ENCODE measurements around the gene MAMSTR. TPM values are rescaled to one million over a fixed set of nuclear protein-coding genes. Genes with fewer than 3 reads are reported as not detected.

Gene MAMSTR, protein sequence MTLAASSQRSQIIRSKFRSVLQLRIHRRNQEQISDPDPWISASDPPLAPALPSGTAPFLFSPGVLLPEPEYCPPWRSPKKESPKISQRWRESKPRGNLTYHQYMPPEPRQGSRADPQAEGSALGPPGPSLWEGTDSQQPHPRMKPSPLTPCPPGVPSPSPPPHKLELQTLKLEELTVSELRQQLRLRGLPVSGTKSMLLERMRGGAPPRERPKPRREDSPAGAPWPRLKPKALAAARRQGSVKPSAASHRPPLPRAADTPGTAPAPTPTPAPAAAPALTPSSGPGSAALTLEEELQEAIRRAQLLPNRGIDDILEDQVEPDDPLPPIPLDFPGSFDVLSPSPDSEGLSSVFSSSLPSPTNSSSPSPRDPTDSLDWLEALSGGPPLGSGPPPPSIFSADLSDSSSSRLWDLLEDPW
- 1 to 10 TPM in 1 of 2 donors, under 1 TPM in 1; 0.33 to 1.0 TPM for total RNA-seq

DNA sequence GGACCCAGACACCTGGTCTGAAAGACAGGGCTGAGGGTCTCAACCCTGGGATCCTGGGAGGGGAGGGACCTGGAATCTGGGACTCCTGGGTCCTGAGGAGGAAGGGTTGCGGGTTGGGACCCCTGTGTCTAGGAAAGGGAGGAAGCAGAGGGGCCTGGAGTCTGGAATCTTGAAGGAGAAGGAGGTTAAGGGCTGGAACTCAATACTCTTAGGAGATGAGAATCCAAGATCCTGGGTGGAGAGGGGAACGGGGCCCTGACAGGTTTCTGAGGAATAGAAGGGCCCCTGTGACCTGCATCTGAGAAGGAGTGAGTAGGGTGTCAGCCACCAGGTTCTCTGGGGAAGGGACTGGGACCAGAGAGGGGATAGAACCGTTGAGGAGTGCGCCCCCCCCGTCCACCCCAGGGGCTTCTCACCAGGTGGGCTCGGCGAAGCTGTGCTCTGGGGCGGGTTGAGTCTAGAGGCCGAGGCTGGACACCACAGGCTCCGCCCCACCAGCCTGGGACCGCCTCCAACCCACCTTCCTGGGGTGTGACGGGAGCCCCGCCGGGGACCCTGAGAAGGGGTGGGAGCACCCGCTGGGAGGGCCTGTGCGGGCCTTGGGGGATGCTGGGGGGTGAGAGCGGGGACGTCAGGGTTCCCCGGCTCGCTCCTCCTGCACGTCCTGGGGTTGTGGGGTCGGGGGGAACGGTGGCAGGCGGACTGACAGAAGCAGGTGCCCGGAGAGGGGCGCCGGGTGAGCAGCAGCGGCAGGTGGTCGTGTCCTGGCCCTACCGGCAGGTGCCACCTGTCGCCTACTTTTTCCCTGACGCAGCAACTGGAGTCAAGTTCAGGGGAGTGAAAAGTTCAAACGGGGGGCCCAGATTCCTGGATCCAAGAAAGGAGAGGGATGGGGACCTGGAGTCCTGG, at the start of gene MAMSTR:
TSS of gene MAMSTR (minus strand) at position 463 of the 909 bp plus-strand sequence. CDS start 694 bp downstream, outside the sequence.

DNA sequence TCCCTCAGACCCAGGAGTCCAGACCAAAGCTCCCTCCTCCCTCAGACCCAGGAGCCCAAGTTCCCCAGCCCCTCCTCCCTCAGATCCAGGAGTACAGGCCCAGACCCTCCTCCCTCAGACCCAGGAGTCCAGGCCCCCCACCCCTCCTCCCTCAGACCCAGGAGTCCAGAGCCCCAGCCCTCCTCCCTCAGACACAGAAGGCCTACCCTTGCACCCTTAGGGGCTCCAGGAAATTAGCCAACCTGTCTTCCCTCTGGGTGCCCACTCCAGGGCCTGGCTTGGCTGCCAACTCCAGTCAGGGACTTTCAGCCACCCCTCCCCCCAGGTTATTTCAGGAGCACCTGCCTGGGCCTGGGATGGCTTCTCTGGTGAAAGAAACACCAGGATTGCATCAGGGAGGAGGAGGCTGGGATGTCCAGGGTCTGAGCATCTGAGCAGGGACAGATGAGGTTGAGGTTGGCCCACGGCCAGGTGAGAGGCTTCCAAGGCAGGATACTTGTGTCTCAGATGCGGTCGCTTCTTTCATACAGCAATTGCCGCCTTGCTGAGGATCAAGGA, 35.6 kb upstream of the MAMSTR start, which contains the start of gene FGF21:
TSS of gene FGF21 (plus strand) at position 441 of the 558 bp plus-strand sequence. CDS start 713 bp downstream, outside the sequence.

DNA sequence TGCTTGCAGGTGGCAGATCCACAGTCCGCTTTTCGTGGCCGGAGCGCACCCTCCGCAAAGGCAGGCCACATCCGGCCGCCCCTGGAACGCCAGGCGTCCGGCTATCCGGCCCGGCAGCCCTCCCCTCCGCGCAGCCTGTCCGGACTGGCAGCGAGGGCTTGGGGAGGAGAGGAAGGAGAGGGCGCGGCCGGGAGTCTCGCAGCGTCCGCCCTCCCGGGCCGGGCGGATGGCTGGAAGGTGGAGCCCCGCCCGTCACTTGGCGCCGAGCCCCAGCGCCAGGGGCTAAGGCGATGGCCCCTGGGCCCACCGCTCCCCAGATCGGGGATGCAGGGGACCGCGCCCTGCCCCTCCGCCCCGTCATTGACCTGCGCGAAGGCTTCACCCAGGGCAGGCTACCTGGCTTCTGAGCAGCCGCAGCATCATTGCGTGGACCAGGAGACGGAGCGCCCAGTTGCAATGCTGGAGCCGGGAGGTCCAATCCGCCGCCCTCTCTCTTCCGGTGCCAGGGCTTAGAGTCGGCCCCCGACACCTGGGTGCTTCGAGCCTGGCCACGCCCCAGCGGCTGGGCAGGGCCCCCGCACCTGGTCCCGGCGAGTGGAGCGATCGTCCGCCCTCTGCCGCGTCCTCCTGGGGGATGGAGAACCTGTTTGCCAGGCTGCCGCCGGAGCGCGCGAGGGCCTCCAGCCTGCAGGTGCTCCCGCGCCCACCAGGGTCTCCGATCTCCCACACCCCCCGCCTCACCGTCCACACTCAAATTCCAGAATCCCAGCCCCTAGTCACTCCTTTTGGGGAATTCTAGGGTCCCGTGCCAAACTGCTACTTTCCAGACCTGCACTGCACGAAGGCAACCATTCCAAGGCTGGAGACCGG, 33.2 kb upstream of the MAMSTR start, which contains the start of gene FUT1:
TSS of gene FUT1 (minus strand) at position 146 of the 870 bp plus-strand sequence. CDS start 1,360 bp downstream, outside the sequence.

DNA sequence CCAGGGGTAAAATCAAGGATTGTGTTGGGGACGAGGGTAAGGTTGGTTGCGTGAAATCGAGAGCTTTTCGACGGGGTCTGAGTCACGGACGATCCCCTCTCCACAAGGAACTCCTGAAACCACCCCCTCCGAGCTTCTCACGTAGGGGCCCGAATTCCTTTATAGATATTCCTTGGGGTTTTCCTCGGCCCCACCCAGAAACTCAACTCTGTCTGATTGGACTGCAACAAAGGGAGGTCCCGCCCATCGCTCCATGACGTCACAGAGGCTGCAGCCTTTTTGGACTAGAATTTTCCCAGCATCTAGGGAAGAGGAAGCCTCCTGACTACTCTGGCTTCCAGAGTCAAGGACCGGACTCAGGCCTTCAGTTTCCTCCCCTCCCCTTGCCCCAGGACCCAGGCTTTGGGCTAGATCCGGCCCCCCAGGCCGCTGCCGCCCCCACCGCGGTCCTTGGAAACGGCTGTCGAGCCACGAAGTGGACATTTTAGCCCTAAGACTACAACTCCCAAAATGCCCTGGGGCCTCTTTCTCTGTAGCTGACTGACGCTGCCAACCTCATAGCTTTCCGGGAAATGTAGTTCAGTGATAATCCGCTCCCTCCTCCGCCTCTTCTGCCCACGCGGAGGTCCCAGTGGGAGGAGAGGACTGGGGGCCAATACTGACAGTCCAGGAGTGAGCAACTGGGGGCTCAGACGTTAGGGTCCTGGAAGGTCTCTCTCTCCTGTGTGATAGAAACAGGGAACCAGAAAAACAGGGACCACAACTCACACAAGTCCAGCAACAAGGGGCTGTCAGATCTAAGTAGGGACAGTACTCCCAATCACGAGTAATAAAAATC, 27.4 kb upstream of the MAMSTR start, which contains the start of gene IZUMO1:
TSS of gene IZUMO1 (minus strand) at position 172 of the 838 bp plus-strand sequence. CDS start 1,050 bp downstream, outside the sequence.

DNA sequence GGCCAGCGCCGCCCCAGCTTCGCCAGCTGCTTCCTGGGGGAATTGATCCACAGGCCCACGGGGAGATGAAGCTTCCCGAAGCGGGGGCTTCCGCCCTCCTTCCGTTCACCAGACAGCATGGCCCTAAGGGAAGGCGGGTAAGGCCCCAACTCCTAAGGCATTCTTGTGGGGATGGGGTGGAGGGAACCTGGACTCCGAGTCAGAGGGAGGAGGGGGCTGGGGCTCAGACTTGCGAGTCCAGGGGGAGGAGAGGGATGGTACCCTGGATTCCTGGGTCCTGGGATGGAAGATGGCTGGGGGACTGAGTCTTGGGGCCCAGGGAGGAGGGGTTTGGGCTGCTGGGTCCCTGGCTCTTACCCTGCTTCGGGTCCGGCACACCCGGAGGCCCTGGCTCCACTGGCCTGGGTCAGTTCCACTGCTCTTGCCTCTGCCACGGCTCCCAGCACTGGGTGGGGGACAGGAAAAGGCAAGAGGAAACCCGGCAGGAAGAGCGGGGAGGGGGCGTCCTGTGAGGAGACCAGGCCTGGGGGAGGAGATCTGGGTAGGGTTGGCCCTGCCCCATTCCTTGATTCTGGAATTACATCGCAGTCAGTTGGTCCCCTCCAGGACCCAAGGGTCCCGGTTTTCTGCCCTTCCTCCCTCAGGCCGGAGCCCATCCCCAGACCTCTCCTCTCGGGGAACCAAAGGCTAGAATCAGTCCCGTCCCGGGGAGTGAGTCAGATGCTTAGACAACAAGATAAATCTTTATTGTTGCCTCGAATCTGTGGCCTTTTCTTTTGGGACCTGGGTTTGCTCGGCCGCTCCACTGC, 20.8 kb upstream of the MAMSTR start, which contains the start of gene RASIP1:
TSS of gene RASIP1 (minus strand) at position 447 of the 809 bp plus-strand sequence. CDS start at position 119, 328 bp downstream.

DNA sequence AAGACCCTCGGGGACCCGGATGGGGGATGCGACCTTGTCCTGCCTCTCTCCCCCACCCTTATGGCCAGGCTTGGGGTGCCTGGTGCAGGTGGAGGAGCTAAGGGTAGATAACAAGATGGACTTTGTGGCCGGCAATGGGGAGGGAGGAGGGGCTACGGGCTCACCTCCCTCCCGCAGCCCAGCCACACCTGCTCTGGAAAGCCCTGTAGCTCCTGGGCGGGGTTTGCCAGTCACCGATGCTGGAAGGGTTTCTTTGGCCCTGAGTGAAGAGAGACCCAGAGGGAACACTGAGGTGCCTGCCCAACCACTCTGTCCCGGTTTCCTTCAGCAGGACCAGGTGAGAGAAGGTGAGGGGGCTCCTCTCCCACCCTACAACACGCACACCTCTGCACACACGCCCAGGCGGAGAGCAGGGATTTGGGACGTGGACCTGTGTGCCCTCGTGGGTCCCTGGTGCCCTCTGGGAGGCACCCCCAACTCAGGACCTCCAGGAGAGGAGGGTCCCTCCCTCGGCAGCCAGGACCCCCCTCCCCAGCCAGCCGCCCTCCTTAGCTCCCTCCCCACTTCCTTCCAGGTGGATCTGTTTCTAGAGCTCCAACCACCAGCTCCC, 23.7 kb downstream of the MAMSTR start, which contains the start of gene FUT2:
TSS of gene FUT2 (plus strand) at position 229 of the 610 bp plus-strand sequence. CDS start 6,986 bp downstream, outside the sequence.

DNA sequence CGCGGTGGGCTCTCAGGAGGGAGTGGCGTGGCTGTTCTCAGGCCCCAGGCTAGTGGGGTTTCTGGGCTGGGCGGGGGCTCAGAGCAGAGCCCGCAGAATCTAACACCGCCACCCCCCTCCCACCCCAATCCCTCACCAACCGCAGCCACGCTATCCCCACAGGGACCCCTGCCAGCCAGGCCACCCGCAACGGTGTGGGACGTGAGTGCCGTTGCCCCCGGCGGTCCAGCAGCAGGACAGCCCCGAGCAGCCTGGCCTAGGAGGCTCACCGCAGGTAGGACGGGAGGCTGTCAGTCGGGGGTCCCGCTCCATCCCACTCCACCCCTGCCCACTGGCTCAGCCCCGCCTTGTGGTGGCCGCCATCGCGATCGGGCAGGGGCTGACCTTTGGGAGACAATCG, 46.5 kb downstream of the MAMSTR start, which contains the start of gene NTN5:
TSS of gene NTN5 (minus strand) at position 24 of the 400 bp plus-strand sequence. CDS start 2,031 bp downstream, outside the sequence.

Other genes with a start within 250 kb of the MAMSTR start
- under 1 TPM in 1 of 2 donors, not detected in 1; under 0.01 TPM for gene LMTK3, start 207.9 kb downstream of the MAMSTR start, total RNA-seq
- gene SULT2B1, start 167.6 kb downstream of the MAMSTR start, total RNA-seq, result under 1 TPM in 1 of 2 donors, not detected in 1; 0.33 TPM
- not detected for gene SPACA4, start 113.0 kb downstream of the MAMSTR start, total RNA-seq
- gene FAM83E, start 104.6 kb downstream of the MAMSTR start, total RNA-seq, result under 1 TPM in 1 of 2 donors, not detected in 1; under 0.01 TPM
- gene RPL18, start 100.5 kb downstream of the MAMSTR start, total RNA-seq, result 1,000 to 10,000 TPM in 1 of 2 donors, 100 to 1,000 TPM in 1; 840 to 1,494 TPM
- gene SPHK2, start 100.2 kb downstream of the MAMSTR start, total RNA-seq, result 10 to 100 TPM; 12.7 to 15.1 TPM
- gene DBP, start 82.3 kb downstream of the MAMSTR start, total RNA-seq, result 10 to 100 TPM in 1 of 2 donors, 1 to 10 TPM in 1; 9.3 to 13.1 TPM
- 1 to 10 TPM in 1 of 2 donors, under 1 TPM in 1; 0.67 to 1.4 TPM for gene CA11, start 73.5 kb downstream of the MAMSTR start, total RNA-seq
- under 1 TPM; under 0.01 to 0.69 TPM for gene NTN5, start 46.7 kb downstream of the MAMSTR start, total RNA-seq
- gene FUT2, start 23.8 kb downstream of the MAMSTR start, total RNA-seq, result under 1 TPM in 1 of 2 donors, not detected in 1; under 0.01 TPM
- gene RASIP1, start 20.9 kb upstream of the MAMSTR start, total RNA-seq, result 10 to 100 TPM in 1 of 2 donors, 1 to 10 TPM in 1; 3.0 to 26.8 TPM
- under 1 TPM; 0.33 to 0.34 TPM for gene IZUMO1, start 27.2 kb upstream of the MAMSTR start, total RNA-seq
- gene FUT1, start 32.9 kb upstream of the MAMSTR start, total RNA-seq, result 1 to 10 TPM in 1 of 2 donors, under 1 TPM in 1; 0.34 to 1.7 TPM
- gene FGF21, start 35.8 kb upstream of the MAMSTR start, total RNA-seq, result not detected
- 10 to 100 TPM; 11.7 to 29.0 TPM for gene BCAT2, start 91.3 kb upstream of the MAMSTR start, total RNA-seq
- 1 to 10 TPM; 4.1 to 4.7 TPM for gene HSD17B14, start 116.8 kb upstream of the MAMSTR start, total RNA-seq
- 10 to 100 TPM; 26.6 to 34.1 TPM for gene PLEKHA4, start 148.9 kb upstream of the MAMSTR start, total RNA-seq
- 10 to 100 TPM; 30.6 to 45.0 TPM for gene PPP1R15A, start 152.7 kb upstream of the MAMSTR start, total RNA-seq
- under 1 TPM in 1 of 2 donors, not detected in 1; 0.34 TPM for gene TULP2, start 179.0 kb upstream of the MAMSTR start, total RNA-seq
- gene NUCB1, start 180.6 kb upstream of the MAMSTR start, total RNA-seq, result 100 to 1,000 TPM; 174 to 185 TPM
- 1 to 10 TPM in 1 of 2 donors, under 1 TPM in 1; 0.33 to 1.0 TPM for gene DHDH, start 214.0 kb upstream of the MAMSTR start, total RNA-seq
- 10 to 100 TPM; 53.3 to 59.9 TPM for gene BAX, start 235.2 kb upstream of the MAMSTR start, total RNA-seq
- gene FTL, start 245.6 kb upstream of the MAMSTR start, total RNA-seq, result 1,000 to 10,000 TPM; 2,131 to 3,816 TPM

Data from melanocyte of skin (primary cell).